Ovary (tissue), 3 donors: Measurements from ENCODE around the gene EPYC.

Experiments used
- CTCF ChIP-seq, 3 donors: fragments of 450-650 bp in 2 of 3; fragments of 200-600 bp in 1 of 3; IDR thresholded peaks; one replicate each; pipeline versions ENCODE4 v1.5.1 to v1.8.0; 2016 to 2022; ENCODE audit warnings: antibody characterized with exemption in 3 of 3, mild to moderate bottlenecking in 1 of 3
- EP300 ChIP-seq: sonication (generic); formaldehyde crosslinking; IDR thresholded peaks from one replicate; pipeline ENCODE4 v1.6.1; 2017; ENCODE audit warnings: antibody characterized with exemption
- POLR2A ChIP-seq: fragments of 450-650 bp; IDR thresholded peaks from one replicate; pipeline ENCODE4 v1.6.1; 2017; ENCODE audit warnings: antibody characterized with exemption, mild to moderate bottlenecking, moderate library complexity
- donor health status: DM: no; HTN: no; CAD: no.

DNA sequence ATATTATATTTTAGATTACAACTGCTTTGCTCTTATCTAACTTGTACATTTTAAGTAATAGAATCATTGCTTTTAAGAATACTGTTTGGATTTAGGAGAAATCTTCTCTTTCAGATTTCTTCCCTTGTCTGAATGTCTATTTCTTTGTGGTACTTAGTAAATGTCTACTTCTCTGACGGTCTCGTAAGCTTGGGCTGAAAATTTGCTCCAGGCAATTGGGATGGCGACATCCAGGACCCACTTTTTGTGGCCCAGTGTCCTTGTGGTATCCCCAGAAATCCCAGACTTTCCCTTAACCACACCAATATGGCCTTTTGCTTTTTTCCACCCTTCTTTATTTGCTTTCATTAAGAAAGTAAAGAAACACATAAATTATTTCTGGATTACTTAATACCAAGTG, 25.8 kb downstream of the EPYC start:
- TF ChIP-seq CTCF (IDR thresholded peaks at IDR 0.05): no peak
- no peak for TF ChIP-seq EP300
- no peak for TF ChIP-seq POLR2A
